ENCODE data around the gene XBP1.
A peak's percentile ranks its signal among the peaks of the same experiment; 100 is the strongest.

Gene XBP1

GRCh38 chr22:28802595-28803123, 2.3 kb upstream of the XBP1 start:
- CTCF ChIA-PET, result interaction anchor here (1.1 to 3.0 kb wide), 5 partner anchors 10 to 202 kb away, joined by 3 to 12 read pairs (median 7); no protein-coding TSS in a partner anchor
- no peak overlapping the region for H3K4me3 ChIP-seq (ENCODE audit: low read depth, low read length)
- no peak for DNase-seq (ENCODE audit: low read depth, low spot score)
- POLR2A ChIA-PET, result interaction anchor here (0.7 kb wide), 2 partner anchors 161 to 660 kb away, joined by 3 to 4 read pairs; no protein-coding TSS in a partner anchor
- no peak for TF ChIP-seq CTCF (IDR thresholded peaks at IDR 0.05; ENCODE audit: insufficient read depth, low read length, missing control alignments)

GRCh38 chr22:28801845-28802594, 1.7 kb upstream of the XBP1 start:
- H3K4me3 ChIP-seq (ENCODE audit: low read depth, low read length), result no peak overlapping the region; the same call in 1 of the 2 replicates
- DNase-seq (ENCODE audit: low read depth, low spot score), result no peak

GRCh38 chr22:28799606-28800307, 612 bp downstream of the XBP1 start:
- CTCF ChIA-PET, result interaction anchor here (1.1 to 2.7 kb wide), 4 partner anchors 10 to 446 kb away, joined by 3 to 12 read pairs (median 4); no protein-coding TSS in a partner anchor

More at GRCh38 chr22:28801845-28802594, 1.7 kb upstream of the XBP1 start:
- TF ChIP-seq CTCF (IDR thresholded peaks at IDR 0.05; ENCODE audit: insufficient read depth, low read length, missing control alignments), result no peak
- POLR2A ChIA-PET, result interaction anchor here (0.7 kb wide), 1 partner anchor 659 kb away, joined by 3 read pairs; no protein-coding TSS in a partner anchor
- CTCF ChIA-PET, result interaction anchor here (1.7 to 3.0 kb wide), 4 partner anchors 10 to 201 kb away, joined by 5 to 12 read pairs (median 9); no protein-coding TSS in a partner anchor

GRCh38 chr22:28798810-28799605, 1.4 kb downstream of the XBP1 start:
- H3K4me3 ChIP-seq (ENCODE audit: low read depth, low read length), result peak overlapping the region; percentile 59
- DNase-seq (ENCODE audit: low read depth, low spot score), result peak; percentile 85
- no peak for TF ChIP-seq CTCF (IDR thresholded peaks at IDR 0.05; ENCODE audit: insufficient read depth, low read length, missing control alignments)
- CTCF ChIA-PET, result interaction anchor here (0.5 to 2.7 kb wide), 6 partner anchors 9 to 447 kb away, joined by 3 to 12 read pairs (median 3); no protein-coding TSS in a partner anchor
- POLR2A ChIA-PET, result interaction anchor here (0.6 to 2.9 kb wide), 7 partner anchors 8 to 242 kb away, joined by 3 to 15 read pairs (median 7); partner anchors contain the start of gene CCDC117

More at GRCh38 chr22:28799606-28800307, 612 bp downstream of the XBP1 start:
- no peak for DNase-seq (ENCODE audit: low read depth, low spot score)
- POLR2A ChIA-PET, result interaction anchor here (0.9 to 2.9 kb wide), 9 partner anchors 9 to 356 kb away, joined by 3 to 15 read pairs (median 5); partner anchors contain the start of genes CCDC117 and TTC28
- no peak for TF ChIP-seq CTCF (IDR thresholded peaks at IDR 0.05; ENCODE audit: insufficient read depth, low read length, missing control alignments)
- H3K4me3 ChIP-seq (ENCODE audit: low read depth, low read length), result peak overlapping the region; percentile 59

GRCh38 chr22:28795932-28796856, 4.2 kb downstream of the XBP1 start:
- DNase-seq (ENCODE audit: low read depth, low spot score), result no peak
- POLR2A ChIA-PET, result no interaction called here
- CTCF ChIA-PET, result interaction anchor here (1.2 to 4.9 kb wide), 3 partner anchors 33 to 244 kb away, joined by 4 to 21 read pairs (median 4); no protein-coding TSS in a partner anchor

More at GRCh38 chr22:28795932-28796856, 4.2 kb downstream of the XBP1 start:
- no peak for TF ChIP-seq CTCF (IDR thresholded peaks at IDR 0.05; ENCODE audit: insufficient read depth, low read length, missing control alignments)
- H3K4me3 ChIP-seq (ENCODE audit: low read depth, low read length), result no peak overlapping the region

Data from AG04449 (cell line).